ENCODE measurements around the gene GFOD2. TPM values are rescaled to one million over a fixed set of nuclear protein-coding genes. Genes with fewer than 3 reads are reported as not detected.
A peak's percentile ranks its signal among the peaks of the same experiment; 100 is the strongest.

Gene GFOD2
- total RNA-seq, 1 donor from 2014 or later = 33.8 TPM

- ATAC-seq (no peak), DNase-seq (ENCODE audit: low spot score) (no peak)
Measured at GRCh38 chr16:67647681-67648080, 71.4 kb downstream of the GFOD2 start.

GRCh38 chr16:67647111-67647651 is 71.9 kb downstream of the GFOD2 start:
- no peak for ATAC-seq
- DNase-seq (ENCODE audit: low spot score) = no peak

GRCh38 chr16:67645397-67646121 is 73.6 kb downstream of the GFOD2 start:
- no peak for ATAC-seq
- no peak for DNase-seq (ENCODE audit: low spot score)

- no peak for ATAC-seq
- DNase-seq (ENCODE audit: low spot score) = no peak
Measured at GRCh38 chr16:67644038-67644437, 75.1 kb downstream of the GFOD2 start.

GRCh38 chr16:67641779-67642708 is 77.1 kb downstream of the GFOD2 start:
- peak; percentile 90 for ATAC-seq
- DNase-seq (ENCODE audit: low spot score) = peak; percentile 89

GRCh38 chr16:67637625-67638024 is 81.5 kb downstream of the GFOD2 start:
- no peak for DNase-seq (ENCODE audit: low spot score)
- no peak for ATAC-seq

GRCh38 chr16:67636713-67637112 is 82.4 kb downstream of the GFOD2 start:
- ATAC-seq = no peak
- no peak for DNase-seq (ENCODE audit: low spot score)

- DNase-seq (ENCODE audit: low spot score) = no peak
- peak; percentile 58 for ATAC-seq
Measured at GRCh38 chr16:67632415-67633172, 86.5 kb downstream of the GFOD2 start.

GRCh38 chr16:67628216-67628615 is 90.9 kb downstream of the GFOD2 start:
- ATAC-seq (no peak), DNase-seq (ENCODE audit: low spot score) (no peak)

Other genes starting within 250 kb of the GFOD2 start
- gene ATP6V0D1, start 238.2 kb downstream of the GFOD2 start, total RNA-seq = 48.2 TPM
- gene AGRP, start 235.8 kb downstream of the GFOD2 start, total RNA-seq = not detected
- 29.7 TPM for gene RIPOR1, start 190.5 kb downstream of the GFOD2 start, total RNA-seq
- 13.4 TPM for gene CTCF, start 156.8 kb downstream of the GFOD2 start, total RNA-seq
- gene CARMIL2, start 74.2 kb downstream of the GFOD2 start, total RNA-seq = 1.1 TPM
- gene ACD, start 59.1 kb downstream of the GFOD2 start, total RNA-seq = 5.0 TPM
- 3.4 TPM for gene PARD6A, start 58.4 kb downstream of the GFOD2 start, total RNA-seq
- 10.6 TPM for gene ENKD1, start 52.6 kb downstream of the GFOD2 start, total RNA-seq
- gene C16orf86, start 52.5 kb downstream of the GFOD2 start, total RNA-seq = 5.5 TPM
- gene RANBP10, start 87.2 kb upstream of the GFOD2 start, total RNA-seq = 35.6 TPM
- gene TSNAXIP1, start 87.6 kb upstream of the GFOD2 start, total RNA-seq = 2.1 TPM
- gene THAP11, start 123.0 kb upstream of the GFOD2 start, total RNA-seq = 12.8 TPM
- 23.2 TPM for gene NUTF2, start 127.6 kb upstream of the GFOD2 start, total RNA-seq
- gene CENPT, start 128.4 kb upstream of the GFOD2 start, total RNA-seq = 23.1 TPM
- 22.1 TPM for gene EDC4, start 153.7 kb upstream of the GFOD2 start, total RNA-seq
- gene NRN1L, start 165.6 kb upstream of the GFOD2 start, total RNA-seq = 0.88 TPM
- gene PSKH1, start 173.9 kb upstream of the GFOD2 start, total RNA-seq = 18.2 TPM
- gene CTRL, start 212.5 kb upstream of the GFOD2 start, total RNA-seq = 0.73 TPM
- gene PSMB10, start 217.5 kb upstream of the GFOD2 start, total RNA-seq = 21.7 TPM
- 172 TPM for gene LCAT, start 224.8 kb upstream of the GFOD2 start, total RNA-seq
- 20.1 TPM for gene SLC12A4, start 249.3 kb upstream of the GFOD2 start, total RNA-seq

Measured in left lobe of liver (tissue), 2 donors.